CD4-positive, alpha-beta T cell treated with Interleukin-17A for 1 hour (primary cell): ENCODE results near the gene KCNK10.

ENCODE experiments used
- DNase-seq: peaks from one replicate; pipeline ENCODE4 v3.0.0-alpha.2; 2020

The KCNK10 gene, protein sequence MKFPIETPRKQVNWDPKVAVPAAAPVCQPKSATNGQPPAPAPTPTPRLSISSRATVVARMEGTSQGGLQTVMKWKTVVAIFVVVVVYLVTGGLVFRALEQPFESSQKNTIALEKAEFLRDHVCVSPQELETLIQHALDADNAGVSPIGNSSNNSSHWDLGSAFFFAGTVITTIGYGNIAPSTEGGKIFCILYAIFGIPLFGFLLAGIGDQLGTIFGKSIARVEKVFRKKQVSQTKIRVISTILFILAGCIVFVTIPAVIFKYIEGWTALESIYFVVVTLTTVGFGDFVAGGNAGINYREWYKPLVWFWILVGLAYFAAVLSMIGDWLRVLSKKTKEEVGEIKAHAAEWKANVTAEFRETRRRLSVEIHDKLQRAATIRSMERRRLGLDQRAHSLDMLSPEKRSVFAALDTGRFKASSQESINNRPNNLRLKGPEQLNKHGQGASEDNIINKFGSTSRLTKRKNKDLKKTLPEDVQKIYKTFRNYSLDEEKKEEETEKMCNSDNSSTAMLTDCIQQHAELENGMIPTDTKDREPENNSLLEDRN

DNA sequence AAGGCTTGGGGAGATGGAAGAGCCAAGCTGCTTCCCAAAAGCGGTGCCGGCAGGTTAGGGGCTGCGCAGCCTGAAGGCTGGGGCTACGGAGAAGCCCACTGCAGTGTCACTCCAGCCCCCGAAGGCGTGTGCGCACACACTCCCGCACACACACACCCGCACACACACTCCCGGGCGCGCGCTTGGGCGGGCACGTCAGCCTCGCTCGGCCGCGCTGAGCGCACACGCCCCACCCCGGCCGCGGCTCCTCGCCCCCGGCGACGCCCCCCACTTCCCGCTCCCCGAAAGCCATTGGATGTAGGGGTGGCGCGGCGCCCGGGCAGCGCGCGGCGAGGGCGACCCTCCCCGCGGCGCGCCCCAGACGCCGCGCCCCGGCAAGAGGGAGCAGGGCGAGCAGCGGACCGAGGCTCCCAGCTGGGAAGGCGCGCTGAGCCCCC lies at the start of gene KCNK10:
Gene KCNK10 (minus strand): TSS at position 184 of the 437 bp plus-strand sequence. CDS start 471 bp downstream, outside the sequence.
- DNase-seq = no peak

GRCh38 chr14:88369496-88369895 lies 46.4 kb upstream of the KCNK10 start:
- no peak for DNase-seq

- no peak for DNase-seq
These were observed 41.8 kb upstream of the KCNK10 start for GRCh38 chr14:88364710-88365413.

DNA sequence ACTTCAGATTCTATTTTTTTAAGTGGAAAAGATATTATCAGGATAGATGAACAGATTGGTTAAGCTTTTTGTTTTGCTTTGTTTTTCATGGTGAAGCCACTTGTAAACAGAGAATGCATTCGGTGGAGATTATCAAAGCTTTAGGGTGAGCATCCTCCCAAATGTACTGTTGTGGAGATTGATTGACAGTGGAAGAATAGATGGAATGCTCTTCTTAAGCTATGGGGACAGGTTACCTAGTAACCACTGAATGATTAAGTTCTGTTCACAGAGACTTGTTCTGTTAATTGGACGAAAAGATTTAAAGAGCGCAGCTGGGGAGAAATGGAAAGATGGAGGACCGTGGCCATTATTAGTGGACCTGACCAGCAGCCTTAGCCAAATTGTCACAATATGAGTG lies 40.6 kb upstream of the KCNK10 start:
- no peak for DNase-seq

- DNase-seq = no peak
These were observed 36.4 kb upstream of the KCNK10 start for GRCh38 chr14:88359500-88359899.

DNA sequence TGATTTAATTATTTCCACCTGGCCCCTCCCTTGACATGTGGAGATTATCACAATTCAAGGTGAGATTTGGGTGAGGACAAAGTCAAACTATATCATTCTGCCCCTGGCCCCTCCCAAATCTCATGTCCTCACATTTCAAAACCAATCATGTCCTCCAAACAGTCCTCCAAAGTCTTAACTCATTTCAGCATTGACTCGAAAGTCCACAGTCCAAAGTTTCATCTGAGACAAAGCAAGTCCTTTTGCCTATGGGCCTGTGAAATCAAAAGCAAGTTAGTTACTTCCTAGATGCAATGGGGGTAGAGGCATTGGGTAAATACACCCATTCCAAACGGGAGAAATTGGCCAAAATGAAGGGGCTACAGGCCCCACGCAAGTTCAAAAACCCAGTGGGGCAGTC lies 31.3 kb upstream of the KCNK10 start:
- DNase-seq = no peak

GRCh38 chr14:88352698-88353097 lies 29.6 kb upstream of the KCNK10 start:
- no peak for DNase-seq

DNA sequence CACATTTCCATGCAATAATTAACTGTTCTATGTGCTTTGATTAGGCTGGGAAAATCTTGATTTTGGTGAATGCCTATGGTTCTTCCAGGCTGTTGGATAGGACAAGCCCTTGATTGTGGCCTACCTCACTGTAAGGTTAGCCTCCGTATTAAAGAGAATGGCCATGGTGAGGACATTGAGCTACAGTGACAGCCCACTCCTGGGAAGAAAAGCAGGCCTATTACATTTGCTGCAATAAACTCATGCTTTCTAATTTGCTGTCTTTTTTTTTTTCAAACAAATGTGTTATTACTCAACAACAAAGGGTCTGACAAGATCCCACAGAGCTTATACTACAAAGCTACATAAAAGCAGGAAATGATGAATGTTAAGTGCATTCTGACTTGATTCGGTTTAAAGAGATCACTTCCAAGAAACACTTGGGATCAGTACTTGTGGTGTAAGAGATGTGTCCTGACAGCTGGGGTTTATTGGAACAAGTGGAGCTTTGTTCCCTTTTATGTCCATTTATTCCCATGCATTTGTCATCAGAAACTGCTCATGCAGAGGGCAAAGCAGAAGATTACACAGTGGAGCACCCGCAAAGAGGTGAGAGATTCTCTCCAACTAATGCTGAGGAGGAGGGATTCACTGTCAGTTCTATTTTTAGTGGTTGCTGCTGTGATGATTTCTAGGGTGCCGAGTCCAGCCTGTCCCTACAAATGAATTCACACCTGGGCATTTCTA lies 29.1 kb upstream of the KCNK10 start:
- no peak for DNase-seq

DNA sequence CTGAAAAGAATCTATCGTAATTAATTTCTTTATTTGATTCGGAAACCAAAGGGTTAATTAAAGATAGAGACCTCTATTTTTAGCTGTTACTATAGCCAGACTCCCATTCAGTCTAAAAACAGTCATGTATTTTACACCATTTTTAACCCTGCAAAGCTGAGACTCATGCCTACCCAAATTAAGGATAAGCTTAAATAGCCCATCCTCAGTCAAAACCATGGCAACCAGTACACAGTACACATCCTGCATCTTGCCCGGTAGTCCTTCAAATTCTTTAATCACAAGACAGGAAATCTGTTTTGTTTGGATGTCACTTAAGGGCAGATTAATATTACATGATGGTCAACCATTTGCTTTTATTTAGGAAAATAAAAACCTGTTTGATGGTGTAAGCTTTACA lies 25.5 kb upstream of the KCNK10 start:
- no peak for DNase-seq

DNA sequence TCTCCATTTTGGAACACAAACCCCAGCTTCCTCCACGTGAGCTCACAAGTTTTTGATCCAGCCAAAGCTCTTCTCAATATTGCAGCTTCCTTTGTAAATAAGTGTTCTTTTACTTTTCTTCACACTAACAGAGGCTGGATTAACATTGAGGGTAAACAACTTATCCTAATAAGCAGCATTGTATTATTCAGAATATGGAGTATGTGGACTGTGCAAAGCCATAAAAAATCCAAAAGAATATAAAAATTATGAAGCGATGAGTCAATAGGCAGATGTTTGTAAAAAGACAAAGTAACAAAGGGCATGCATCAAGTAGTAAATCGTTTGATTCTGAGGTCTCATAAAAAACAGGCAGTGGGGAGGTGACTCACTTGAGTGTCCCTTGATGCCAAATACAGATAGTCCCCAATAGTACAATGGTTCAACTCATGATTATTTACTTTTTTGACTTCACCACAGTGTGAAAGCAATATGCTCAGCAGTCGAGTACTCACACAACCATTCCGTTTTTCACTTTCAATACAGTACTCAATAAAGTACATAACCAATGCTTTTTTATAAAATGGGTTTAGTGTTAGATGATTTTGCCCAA lies 23.1 kb upstream of the KCNK10 start:
- no peak for DNase-seq

DNA sequence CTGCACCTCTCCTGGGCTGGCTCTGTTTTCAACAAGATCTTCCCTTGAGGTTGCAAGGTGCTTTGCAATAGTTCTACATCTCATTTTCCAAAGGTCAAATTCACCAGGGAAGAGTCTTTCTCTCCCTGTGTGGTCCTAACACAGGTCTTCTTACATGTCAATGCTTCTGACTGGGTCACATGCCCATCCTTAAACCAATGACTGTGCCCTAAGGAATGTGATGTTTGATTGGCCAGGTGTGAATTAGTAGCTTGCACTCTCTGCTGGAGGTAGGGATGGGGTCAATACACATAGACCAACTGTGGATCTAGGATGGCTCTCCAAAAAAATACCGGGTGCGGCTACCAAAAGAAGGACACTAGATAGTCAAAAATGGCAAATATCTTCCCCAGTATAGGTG lies 19.9 kb upstream of the KCNK10 start:
- DNase-seq = no peak

- no peak for DNase-seq
These were observed 17.3 kb upstream of the KCNK10 start for GRCh38 chr14:88340357-88340756.

- no peak for DNase-seq
These were observed 10.0 kb upstream of the KCNK10 start for GRCh38 chr14:88333036-88333435.

DNA sequence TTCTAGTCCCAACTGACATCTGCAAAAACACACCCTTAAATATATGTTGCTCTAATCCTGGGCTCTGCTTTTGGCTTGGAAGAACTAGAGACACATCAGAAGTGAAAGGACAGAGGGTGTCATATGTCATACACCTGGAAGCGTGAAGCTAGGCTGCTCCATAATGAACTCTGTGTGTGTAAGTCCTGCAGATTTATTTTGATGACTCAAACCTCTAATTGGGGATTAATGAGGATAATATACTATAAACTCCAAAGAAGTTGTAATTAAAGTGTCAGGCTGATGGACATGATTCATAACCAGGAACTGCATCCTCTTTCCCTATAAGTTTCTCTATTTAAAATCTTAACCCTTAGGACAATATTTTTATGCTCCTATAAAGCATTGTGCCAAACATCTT lies 4.4 kb upstream of the KCNK10 start:
- DNase-seq = no peak

DNA sequence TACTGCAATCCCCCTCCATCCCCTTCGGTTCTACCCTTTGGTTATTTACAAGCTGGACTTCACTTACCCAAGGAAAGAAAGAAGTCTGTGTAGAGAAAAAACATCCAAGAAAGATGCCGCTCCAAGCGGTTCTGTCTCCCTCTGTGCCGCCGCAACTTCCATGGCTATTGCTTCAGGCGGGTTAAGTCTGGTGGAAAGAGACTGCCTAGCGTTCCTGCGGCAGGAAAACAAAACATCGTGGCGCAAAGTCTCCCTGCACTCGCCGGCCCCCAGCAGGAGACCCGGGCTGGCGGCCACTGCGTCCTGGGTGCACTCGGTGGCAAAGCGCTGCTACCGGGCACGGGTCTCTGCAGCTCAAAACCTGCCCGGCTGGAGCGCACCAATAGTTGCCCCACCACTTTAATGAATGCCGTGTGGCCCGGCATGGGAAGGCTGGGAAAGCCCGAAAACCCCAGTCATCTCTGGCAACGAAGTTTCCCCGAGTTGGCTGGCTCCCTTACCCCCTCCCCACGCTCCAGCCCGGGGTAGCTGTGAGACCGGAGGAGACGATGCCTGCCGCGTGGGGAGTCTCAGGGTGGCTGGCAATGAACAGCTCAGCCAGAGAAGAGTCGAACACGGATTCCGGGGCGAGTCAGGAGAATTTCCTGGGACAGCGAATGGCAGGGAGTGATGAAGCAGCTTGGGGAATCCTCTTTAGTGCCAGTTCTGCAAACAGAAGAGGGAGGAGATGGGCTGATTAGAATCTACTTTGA lies 3.5 kb upstream of the KCNK10 start:
- no peak for DNase-seq

DNA sequence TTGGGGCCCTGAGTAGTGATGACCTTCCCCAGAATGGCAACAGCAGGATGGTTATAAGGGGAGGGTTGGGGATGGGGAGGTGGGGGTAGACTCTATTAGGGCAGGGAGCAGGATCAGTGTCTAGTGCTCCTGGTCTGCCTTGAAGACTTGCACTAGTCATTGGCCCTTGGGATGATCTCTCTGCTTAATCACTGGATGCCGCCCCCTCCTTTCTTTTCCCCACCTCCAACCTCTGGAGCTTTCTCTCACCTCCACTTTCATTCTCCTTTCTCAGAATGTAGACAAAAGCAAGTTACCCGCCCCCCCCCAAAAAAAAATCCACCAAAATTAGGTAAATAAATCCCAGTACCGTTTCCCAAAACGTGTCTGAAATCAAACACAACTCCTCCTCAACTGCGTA lies 2.8 kb upstream of the KCNK10 start:
- DNase-seq = no peak

GRCh38 chr14:88324930-88325329 lies 1.9 kb upstream of the KCNK10 start:
- DNase-seq = no peak

- DNase-seq = no peak
These were observed 1.4 kb upstream of the KCNK10 start for GRCh38 chr14:88324491-88324890.

- no peak for DNase-seq
These were observed 592 bp upstream of the KCNK10 start for GRCh38 chr14:88323523-88324199.

DNA sequence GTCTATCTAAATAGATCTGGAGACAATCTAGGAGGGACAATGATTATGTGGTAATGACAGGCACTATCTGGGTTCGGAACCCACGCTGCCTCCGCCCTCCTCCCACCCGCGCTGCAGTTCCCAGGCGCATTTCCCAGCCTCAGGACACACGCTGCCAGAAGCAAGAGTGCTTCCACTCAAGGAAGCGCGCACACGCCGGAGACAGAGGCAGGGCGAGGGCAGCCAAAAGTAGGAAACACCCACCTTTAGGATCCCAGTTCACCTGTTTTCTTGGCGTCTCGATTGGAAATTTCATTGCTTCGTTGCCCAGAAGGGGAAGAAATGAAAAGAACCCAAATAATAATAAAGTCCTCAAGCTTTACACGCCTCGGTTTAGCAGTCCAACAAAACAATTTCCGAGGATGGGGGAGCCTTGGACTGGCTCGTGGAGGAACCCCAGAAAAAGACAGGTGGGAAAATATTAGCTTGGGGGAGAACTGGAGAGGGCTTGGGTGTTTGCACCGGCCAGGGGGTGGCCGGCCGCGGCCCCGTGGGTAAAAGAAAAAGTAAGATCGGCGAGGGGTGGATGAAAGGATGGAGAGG lies 474 bp downstream of the KCNK10 start:
- no peak for DNase-seq
